ENCODE data around the gene MAN1B1.
"Not testable (repeated sequence)": the region's sequence is repeated elsewhere in the genome, so short reads cannot be mapped to it uniquely, and the experiment has no call there.

Gene MAN1B1

DNA sequence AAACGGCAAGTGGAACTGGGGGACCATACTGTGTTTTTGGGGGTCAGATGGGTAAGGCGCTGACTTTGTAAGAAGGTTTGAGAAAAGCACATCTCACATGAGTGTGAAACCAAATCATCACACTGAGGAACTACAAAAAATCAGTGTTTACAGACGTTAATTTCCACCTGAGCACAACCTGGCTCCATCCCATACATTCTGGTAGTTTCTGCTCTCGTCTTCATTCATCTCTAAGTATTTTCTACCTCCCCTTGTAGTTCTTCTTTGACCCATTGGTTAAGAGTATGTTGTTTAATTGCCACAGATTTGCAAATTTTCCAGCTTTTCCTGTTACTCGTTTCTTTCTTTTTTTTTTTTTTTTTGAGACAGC lies 36.7 kb downstream of the MAN1B1 start:
- FAIRE-seq (no peak), DNase-seq (ENCODE audit: insufficient read length, low spot score) (no peak)

DNA sequence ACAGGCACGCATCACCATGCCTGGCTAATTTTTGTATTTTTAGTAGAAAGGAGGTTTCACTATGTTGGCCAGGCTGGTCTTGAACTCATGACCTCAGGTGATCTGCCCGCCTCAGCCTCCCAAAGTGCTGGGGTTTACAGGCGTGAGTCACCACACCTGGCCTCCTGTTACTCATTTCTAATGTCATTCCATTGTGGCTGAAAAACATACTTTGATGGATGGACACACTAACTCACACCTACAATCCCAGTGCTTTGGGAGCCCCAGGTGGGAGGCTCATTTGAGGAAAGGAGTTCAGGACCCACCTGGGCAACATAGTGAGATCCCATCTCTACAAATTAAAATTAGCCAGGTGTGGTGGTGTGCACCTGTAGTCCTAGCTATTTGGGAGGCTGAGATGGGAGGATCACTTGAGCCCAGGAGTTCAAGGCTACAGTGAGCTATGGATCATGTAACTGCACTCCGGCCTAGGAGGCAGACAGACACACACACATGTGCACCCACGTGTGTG lies 37.2 kb downstream of the MAN1B1 start:
- not testable (repeated sequence) for FAIRE-seq; DNase-seq (ENCODE audit: insufficient read length, low spot score)

DNA sequence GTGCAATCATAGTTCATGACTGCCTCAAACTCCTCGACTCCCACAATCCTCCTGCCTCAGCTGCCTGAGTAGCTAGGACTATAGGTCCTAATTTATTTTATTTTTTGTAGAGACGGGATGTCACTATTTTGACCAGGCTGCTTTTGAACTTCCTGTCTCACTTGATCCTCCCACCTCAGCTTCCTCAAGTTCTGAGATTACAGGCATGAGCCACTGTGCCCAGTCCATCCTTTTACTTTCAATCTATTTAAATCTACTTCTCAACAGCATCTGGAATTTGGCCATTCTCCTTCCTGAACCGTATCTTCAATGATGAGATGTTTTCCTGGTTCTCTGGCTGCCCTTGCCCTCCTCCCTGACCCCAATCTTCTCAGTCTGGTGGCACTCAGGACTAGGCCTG lies 40.0 kb downstream of the MAN1B1 start:
- DNase-seq (ENCODE audit: insufficient read length, low spot score) (no peak), FAIRE-seq (no peak)

GRCh38 chr9:137127301-137128157 lies 40.7 kb downstream of the MAN1B1 start:
- DNase-seq (ENCODE audit: insufficient read length, low spot score), result no peak
- no peak for FAIRE-seq

DNA sequence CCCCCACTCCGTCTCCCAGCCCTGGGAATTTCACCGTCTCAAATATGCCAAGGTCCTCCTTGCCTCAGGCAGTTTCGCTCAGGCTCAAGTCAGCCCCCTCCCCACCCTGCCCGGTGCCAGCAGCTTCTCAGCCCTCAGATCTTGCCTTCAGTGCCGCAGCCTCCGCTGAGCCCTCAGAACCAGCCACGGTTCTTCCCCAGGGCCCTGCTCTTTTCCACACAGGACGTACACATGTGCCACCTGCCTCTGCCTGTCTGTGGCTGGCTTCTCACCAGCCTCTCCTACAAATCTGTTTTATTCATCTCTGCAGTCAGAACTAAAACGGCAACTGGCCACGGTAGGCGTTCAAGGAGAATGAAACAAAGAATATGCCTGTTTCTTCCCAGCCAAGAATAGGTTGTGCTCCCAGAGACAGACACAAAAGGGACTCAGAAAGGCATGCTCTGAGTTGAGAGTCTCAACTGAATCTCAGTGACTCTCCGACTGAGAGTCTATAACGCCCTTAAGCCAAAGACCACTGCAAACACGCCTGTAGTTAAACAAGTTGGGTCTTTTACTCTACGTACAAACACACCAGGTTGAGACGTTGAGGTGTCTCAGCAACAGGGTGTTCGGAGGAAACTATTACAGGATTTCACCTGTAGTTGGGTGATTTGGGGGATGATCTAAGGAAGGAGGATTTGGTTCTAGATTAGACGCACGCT lies 41.5 kb downstream of the MAN1B1 start:
- DNase-seq (ENCODE audit: insufficient read length, low spot score), result no peak
- no peak for FAIRE-seq

DNA sequence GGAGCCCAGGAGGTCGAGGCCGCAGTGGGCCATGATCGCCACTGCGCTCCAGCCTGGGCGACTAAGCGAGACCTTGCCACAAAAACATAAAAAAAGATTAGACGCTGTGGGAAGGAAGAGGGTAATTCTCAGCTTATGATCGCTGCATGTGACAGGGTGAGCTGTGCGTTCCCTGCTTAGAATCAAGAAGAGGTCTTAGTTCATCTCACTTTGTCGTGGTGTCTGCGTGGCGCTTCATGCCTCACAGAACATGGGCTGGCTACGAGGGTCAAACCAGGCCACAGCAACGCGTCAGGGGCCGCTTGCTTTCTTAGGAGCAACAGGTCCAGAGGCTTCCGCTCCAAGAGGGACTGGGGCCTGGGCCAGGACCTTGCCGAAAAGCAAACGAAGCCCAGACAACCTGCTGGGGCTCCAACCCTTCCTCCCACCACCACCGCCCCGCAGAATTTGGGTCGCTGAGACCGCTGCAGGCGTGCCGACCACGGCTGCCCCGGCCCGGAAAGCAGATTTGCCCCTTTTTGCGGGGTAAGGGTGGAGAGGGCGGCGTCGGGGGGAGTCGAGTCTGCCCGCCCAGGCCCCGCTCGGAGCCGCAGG lies 42.2 kb downstream of the MAN1B1 start:
- FAIRE-seq, result no peak
- DNase-seq (ENCODE audit: insufficient read length, low spot score), result no peak

DNA sequence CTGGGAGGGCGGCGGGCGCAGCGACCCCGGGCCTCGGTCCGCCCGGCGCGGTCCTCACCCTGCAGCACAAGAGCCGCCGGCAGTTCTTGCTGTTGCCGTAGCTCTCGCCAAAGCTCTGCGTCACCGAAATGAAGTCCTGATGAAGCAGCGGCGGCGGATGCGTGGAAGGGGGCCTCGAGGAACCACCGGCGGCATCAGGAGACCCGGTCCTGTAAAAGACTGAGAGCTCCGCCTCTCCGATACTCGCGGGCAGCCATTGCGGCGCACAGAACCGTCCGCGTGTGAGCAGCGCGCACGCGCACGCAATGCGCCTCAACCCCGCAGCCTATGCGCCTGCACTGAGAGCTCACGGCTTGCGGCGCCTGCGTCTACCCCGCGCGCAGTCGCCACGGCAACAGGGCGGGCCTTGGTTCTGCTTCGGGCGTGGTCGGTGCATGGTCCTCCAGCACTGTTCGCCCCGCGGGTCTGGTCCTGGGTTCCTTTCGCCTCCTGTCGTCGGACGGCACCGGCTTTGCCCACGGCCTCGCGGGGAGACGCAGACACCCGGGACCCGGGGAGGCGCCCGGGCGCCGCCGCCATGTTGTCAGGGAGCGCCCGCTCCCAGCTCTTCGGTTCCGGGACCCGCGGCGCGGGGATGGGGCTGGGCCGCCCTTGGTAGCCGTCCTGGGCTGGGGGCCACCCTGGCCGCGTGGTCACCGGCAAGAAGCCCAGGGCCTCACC lies 42.8 kb downstream of the MAN1B1 start:
- DNase-seq (ENCODE audit: insufficient read length, low spot score), result peak; percentile 86
- peak; percentile 33 for FAIRE-seq

- DNase-seq (ENCODE audit: insufficient read length, low spot score), result no peak
- FAIRE-seq, result no peak
Measured at GRCh38 chr9:137130176-137130755, 43.5 kb downstream of the MAN1B1 start.

DNA sequence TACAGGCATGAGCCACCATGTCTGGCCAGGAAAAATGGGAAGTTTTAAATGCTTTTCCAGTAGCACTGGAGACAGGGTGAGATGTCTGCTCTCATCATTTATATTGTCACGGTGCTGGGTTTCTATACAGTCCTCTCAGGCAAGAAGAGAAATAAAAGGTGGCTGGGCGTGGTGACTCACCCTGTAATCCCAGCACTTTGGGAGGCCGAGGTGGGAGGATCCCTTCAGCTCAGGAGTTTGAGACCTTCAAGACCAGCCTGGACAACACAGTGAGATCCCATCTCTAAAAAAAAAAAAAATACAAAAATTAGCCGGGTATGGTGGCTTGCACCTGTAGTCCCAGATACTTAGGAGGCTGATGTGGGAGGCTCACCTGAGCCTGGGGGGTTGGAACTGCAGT lies 47.4 kb downstream of the MAN1B1 start:
- no peak for FAIRE-seq
- DNase-seq (ENCODE audit: insufficient read length, low spot score), result no peak

DNA sequence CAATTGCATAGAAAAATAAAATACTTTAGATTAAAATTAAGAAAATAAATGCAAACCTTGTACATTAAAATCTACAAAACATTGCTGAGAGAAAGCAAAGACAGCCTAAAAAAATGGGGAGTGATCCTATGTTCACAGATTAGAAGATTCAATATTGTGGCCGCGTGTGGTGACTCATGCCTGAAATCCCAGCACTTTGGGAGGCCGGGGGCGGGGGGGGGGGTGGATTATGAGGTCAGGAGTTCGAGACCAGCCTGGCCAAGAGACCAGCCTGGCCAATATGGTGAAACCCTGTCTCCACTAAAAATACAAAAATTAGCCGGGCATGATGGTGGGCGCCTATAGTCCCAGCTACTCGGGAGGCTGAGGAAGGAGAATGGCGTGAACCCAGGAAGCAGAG lies 48.4 kb downstream of the MAN1B1 start:
- FAIRE-seq; DNase-seq (ENCODE audit: insufficient read length, low spot score): not testable (repeated sequence)

- no peak for DNase-seq (ENCODE audit: insufficient read length, low spot score)
- FAIRE-seq, result no peak
Measured at GRCh38 chr9:137136261-137136880, 49.6 kb downstream of the MAN1B1 start.

DNA sequence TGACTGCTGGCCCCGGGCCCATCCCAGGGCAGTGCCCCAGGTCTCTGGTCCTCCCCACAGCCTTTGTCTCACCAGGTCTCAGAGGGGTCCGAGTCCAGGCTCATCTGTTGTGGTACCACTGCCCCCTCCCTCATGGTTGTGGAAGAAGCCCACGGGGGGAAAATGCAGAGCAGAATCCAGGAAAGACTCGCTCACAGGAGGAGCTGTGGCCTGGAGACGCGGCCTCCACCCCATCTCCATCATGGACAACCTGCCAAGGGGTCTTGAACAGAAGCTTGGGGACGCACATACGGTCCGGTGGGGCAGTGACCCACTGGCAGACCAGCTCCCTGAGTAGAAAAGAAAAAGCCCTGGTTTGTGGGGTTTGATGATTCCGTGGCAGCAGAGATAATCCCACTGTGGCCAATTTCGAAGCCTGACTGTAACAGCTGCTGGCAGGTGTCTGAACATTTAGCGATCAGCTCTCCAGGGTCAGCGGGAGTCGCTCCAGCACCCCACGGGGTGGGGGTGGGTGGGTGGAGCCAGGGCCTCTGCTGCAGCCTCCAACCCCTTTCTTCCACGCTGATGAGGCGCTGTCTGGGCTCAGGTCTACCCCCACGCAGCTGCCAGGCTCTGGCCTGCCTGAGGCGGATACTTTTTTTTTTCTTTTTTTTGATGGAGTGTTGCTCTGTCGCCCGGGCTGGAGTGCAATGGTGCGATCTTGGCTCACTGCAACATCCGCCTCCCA lies 50.3 kb downstream of the MAN1B1 start:
- no peak for FAIRE-seq
- no peak for DNase-seq (ENCODE audit: insufficient read length, low spot score)

DNA sequence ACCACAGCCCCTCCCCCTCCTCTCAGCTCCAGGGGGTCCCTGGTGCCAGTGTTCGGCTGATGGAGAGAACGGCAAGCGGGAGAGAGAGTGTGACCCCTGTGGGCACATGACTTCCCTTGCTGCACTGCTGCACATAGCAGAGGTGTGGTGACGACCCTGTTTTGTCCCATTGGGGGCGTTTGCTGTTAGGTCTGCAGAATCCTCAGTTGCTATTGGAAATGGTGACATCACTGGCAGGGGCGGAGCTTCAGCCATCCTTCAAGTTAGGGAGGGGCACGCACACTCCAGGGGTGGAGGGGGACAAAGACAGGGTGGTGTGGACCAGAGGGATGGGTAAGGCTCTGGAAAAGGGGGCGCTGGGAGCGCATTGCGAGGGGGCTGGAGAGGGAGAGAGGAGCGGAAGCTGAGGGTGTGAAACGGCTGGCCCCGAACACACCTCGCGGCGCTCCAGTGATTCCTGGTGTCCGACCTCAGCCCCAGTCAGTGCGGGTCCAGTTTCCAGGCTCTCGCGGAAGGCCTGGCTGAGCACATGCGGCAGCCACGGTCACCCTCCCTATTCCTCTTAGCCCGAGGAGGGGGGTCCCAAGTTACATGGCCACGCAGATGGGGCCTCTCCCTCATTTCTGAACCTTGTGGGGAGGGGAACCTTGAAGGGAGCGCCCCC lies 51.4 kb downstream of the MAN1B1 start:
- DNase-seq (ENCODE audit: insufficient read length, low spot score) (no peak), FAIRE-seq (no peak)

DNA sequence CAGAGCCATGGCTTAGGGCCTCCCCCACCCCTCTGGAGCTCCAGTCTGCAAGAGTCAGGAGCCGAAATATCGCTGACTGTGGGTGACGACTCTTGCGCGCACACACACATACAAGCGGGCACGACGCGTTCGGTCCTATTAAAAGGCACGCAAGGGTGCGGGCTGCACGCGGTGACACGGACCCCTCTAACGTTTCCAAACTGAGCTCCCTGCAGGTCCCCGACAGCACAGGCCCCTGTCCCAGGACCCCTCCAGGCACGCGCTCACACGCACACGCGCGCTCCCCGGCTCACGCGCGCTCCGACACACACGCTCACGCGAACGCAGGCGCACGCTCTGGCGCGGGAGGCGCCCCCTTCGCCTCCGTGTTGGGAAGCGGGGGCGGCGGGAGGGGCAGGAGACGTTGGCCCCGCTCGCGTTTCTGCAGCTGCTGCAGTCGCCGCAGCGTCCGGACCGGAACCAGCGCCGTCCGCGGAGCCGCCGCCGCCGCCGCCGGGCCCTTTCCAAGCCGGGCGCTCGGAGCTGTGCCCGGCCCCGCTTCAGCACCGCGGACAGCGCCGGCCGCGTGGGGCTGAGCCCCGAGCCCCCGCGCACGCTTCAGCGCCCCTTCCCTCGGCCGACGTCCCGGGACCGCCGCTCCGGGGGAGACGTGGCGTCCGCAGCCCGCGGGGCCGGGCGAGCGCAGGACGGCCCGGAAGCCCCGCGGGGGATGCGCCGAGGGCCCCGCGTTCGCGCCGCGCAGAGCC lies 52.1 kb downstream of the MAN1B1 start, which contains the start of gene GRIN1:
Gene GRIN1, plus strand, starts transcription at position 433 of the 746 bp plus-strand sequence. CDS start 333 bp downstream, outside the sequence.
- no peak for DNase-seq (ENCODE audit: insufficient read length, low spot score)

GRCh38 chr9:137139468-137140150 lies 52.8 kb downstream of the MAN1B1 start:
- FAIRE-seq (no peak), DNase-seq (ENCODE audit: insufficient read length, low spot score) (no peak)

More for the DNA sequence above, 52.1 kb downstream of the MAN1B1 start, which contains the start of gene GRIN1:
- FAIRE-seq, result no peak

DNA sequence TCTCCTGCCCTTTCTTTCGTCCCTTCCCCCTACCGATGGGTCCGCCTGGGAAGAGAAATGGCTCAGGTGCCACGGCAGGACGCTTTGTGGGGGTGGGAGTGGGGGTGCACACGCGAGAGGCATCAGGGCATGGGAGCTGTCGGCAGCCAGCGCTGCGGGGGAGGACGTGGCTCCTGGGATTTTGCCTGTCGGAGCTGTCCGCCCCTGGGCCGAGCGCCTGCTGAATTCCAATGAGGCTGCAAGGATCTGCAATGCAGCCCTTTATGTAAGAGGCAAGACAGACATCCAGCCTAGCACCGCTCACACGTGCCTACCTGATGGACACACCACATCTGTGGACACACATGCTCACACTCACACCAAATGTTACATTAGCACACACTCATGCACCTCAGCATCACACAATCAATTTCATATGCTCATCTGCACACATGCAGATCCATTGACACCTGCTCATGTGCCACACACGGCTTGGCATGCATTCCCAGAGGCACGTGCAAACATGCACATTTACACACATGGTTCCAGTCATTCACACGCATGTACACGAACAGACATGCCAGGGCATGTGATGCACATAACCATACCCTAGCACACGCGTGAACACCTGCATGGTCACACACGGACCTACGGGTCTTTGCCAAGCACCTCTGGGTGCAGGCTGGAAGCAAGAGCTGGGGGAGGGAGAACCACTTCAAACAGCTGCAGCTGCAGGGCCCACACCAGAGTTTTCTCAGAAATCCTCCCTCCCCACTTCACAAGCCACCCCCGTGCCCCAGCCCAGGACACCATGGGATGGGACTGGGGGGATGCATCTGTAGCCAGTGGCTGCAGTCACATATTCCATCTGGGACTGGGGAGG lies 53.6 kb downstream of the MAN1B1 start:
- DNase-seq (ENCODE audit: insufficient read length, low spot score), result no peak
- no peak for FAIRE-seq
